IMR-90 (cell line): ENCODE measurements around the gene ARFIP1. TPM values are rescaled to one million over a fixed set of nuclear protein-coding genes. Genes with fewer than 3 reads are reported as not detected.

Experiments used
- ATAC-seq: fragments of 200-7000 bp; cut with Tn5 transposase; 2 replicates; pipeline ENCODE4 v1.9.1; 2020; ENCODE audit warnings: low read depth, mild to moderate bottlenecking, moderate library complexity
- BruUV-seq: library from RNA; stranded (reverse); fragments of 400-500 nt; replicated peaks from 2 replicates; lab custom pipeline; 2021; lab: Mats Ljungman, UMichigan
- CTCF ChIA-PET: fragments of 300-600 bp; formaldehyde crosslinking; extraction: SDS; loops from one replicate; lab custom pipeline; 2021; ENCODE audit warnings: antibody characterized with exemption; lab: Yijun Ruan, JAX
- POLR2A ChIA-PET: fragments of 300-600 bp; sonication (Branson Sonifier 250); formaldehyde crosslinking; loops from one replicate; lab custom pipeline; 2022; ENCODE audit warnings: antibody characterized with exemption; ENCODE audit not compliant: unreplicated experiment; lab: Charles Lee
- DNase-seq: peaks from one replicate; pipeline ENCODE4 v3.0.0; 2013
- H2AFZ ChIP-seq: replicated peaks from 2 replicates; pipeline ENCODE3; 2013; ENCODE audit warnings: low read length, mild to moderate bottlenecking; ENCODE audit not compliant: poor library complexity
- H2AK5ac ChIP-seq: 2 replicates; pipeline ENCODE4 v1.6.1; 2013; ENCODE audit warnings: low read depth, low read length, inconsistent platforms
- H2AK9ac ChIP-seq: replicated peaks from 2 replicates; pipeline ENCODE3; 2013; ENCODE audit warnings: mild to moderate bottlenecking, low read depth, low read length, moderate library complexity; ENCODE audit not compliant: poor library complexity
- H2BK120ac ChIP-seq: 2 replicates; pipeline ENCODE4 v1.6.1; 2013; ENCODE audit warnings: low read depth, low read length, inconsistent platforms
- H2BK15ac ChIP-seq: 3 replicates; pipeline ENCODE4 v1.6.1; 2013; ENCODE audit warnings: low read depth, low read length, inconsistent platforms
- H2BK20ac ChIP-seq: 2 replicates; pipeline ENCODE4 v1.6.1; 2013; ENCODE audit warnings: low read depth, mild to moderate bottlenecking, inconsistent platforms, low read length, moderate library complexity
- H2BK5ac ChIP-seq: 2 replicates; pipeline ENCODE4 v1.6.1; 2013; ENCODE audit warnings: mild to moderate bottlenecking, low read depth, low read length, inconsistent platforms; ENCODE audit not compliant: poor library complexity, severe bottlenecking
- H3K14ac ChIP-seq: replicated peaks from 2 replicates; pipeline ENCODE4 v1.6.1; 2013; ENCODE audit warnings: low read depth, low read length, inconsistent platforms
- H3K18ac ChIP-seq: 2 replicates; pipeline ENCODE4 v1.6.1; 2013; ENCODE audit warnings: low read depth, low read length, control low read depth
- H3K23ac ChIP-seq: 2 replicates; pipeline ENCODE4 v1.6.1; 2013; ENCODE audit warnings: low read depth, low read length, inconsistent platforms
- H3K27ac ChIP-seq: 2 replicates; pipeline ENCODE4 v1.5.1; 2013; ENCODE audit warnings: mild to moderate bottlenecking, control low read depth, low read length; ENCODE audit not compliant: insufficient read depth
- H3K27me3 ChIP-seq: 2 replicates; pipeline ENCODE4 v1.6.1; 2013; ENCODE audit warnings: low read length; ENCODE audit not compliant: control insufficient read depth, insufficient read depth
- H3K36me3 ChIP-seq: 2 replicates; pipeline ENCODE4 v1.6.1; 2013; ENCODE audit warnings: low read length, mixed read lengths; ENCODE audit not compliant: control insufficient read depth, insufficient read depth
- H3K4ac ChIP-seq: 2 replicates; pipeline ENCODE4 v1.6.1; 2013; ENCODE audit warnings: low read depth, low read length, inconsistent platforms
- H3K4me1 ChIP-seq: 2 replicates; pipeline ENCODE4 v1.6.1; 2013; ENCODE audit warnings: low read length, mixed read lengths; ENCODE audit not compliant: control insufficient read depth, insufficient read depth
- H3K4me2 ChIP-seq: 2 replicates; pipeline ENCODE4 v1.6.1; 2013; ENCODE audit warnings: low read depth, mild to moderate bottlenecking, control low read depth, low read length, moderate library complexity
- H3K4me3 ChIP-seq: 2 replicates; pipeline ENCODE4 v1.5.1; 2013; ENCODE audit warnings: low read depth, mild to moderate bottlenecking, control low read depth, low read length, moderate library complexity; ENCODE audit not compliant: insufficient read depth
- H3K56ac ChIP-seq: 2 replicates; pipeline ENCODE4 v1.6.1; 2013; ENCODE audit warnings: low read length, inconsistent platforms; ENCODE audit not compliant: insufficient read depth; ENCODE audit errors: extremely low read depth
- H3K79me1 ChIP-seq, 2 experiments: 2 replicates each; pipeline ENCODE4 v1.6.1; 2013; ENCODE audit warnings: low read length in 2 of 2, inconsistent platforms in 1 of 2, low read depth in 1 of 2
- H3K9ac ChIP-seq: 2 replicates; pipeline ENCODE4 v1.6.1; 2013; ENCODE audit warnings: low read depth, low read length, control low read depth
- H3K9me1 ChIP-seq: 2 replicates; pipeline ENCODE4 v1.6.1; 2013; ENCODE audit warnings: low read length, inconsistent platforms; ENCODE audit not compliant: insufficient read depth
- H3K9me3 ChIP-seq: 2 replicates; pipeline ENCODE4 v1.6.1; 2013; ENCODE audit warnings: low read length; ENCODE audit not compliant: control insufficient read depth, insufficient read depth
- H4K20me1 ChIP-seq: 2 replicates; pipeline ENCODE4 v1.6.1; 2013; ENCODE audit warnings: low read length, inconsistent platforms; ENCODE audit not compliant: insufficient read depth
- H4K5ac ChIP-seq: 2 replicates; pipeline ENCODE4 v1.6.1; 2013; ENCODE audit warnings: mild to moderate bottlenecking, low read depth, low read length, control low read depth
- H4K8ac ChIP-seq, 2 experiments: 2 replicates each; pipeline ENCODE4 v1.6.1; 2013; ENCODE audit warnings: low read depth in 2 of 2, low read length in 2 of 2, control low read depth in 1 of 2, inconsistent platforms in 1 of 2
- H4K91ac ChIP-seq: 2 replicates; pipeline ENCODE4 v1.6.1; 2013; ENCODE audit warnings: low read depth, low read length, inconsistent platforms; ENCODE audit not compliant: insufficient read depth
- CEBPB ChIP-seq: IDR thresholded peaks from 2 replicates; pipeline ENCODE4 v1.6.1; 2012; ENCODE audit warnings: low read depth, low read length, improper control_type of control experiment
- NFE2L2 ChIP-seq: fragments of 150-350 bp; IDR thresholded peaks from 2 replicates; pipeline ENCODE4 v1.6.1; 2016; ENCODE audit warnings: low read depth, mild to moderate bottlenecking, low read length
- WGBS, 2 experiments: methylation state at CpG; one replicate each; pipeline versions ENCODE4 v1.1.5 to v1.1.7; 2013; ENCODE audit warnings: missing lambda C conversion rate in 2 of 2; ENCODE audit not compliant: insufficient read length in 1 of 2; ENCODE audit errors: extremely low coverage in 2 of 2; 5-methylcytosine and 5-hydroxymethylcytosine counted together
- dilution Hi-C: fragments of 300-500 bp; cut with HindIII; formaldehyde crosslinking; loops from one replicate; pipeline ENCODE4 v1.14.3; 2018; ENCODE audit warnings: low sequenced_read_pairs; ENCODE audit not compliant: unreplicated experiment
- in situ Hi-C: fragments of 300-500 bp; cut with MboI; formaldehyde crosslinking; loops from 3 replicates; pipeline ENCODE4 v1.14.3; 2019; ENCODE audit warnings: low sequenced_read_pairs, inconsistent platforms, mixed read lengths
- intact Hi-C: fragments of 100-400 bp; cut with micrococcal nuclease; formaldehyde crosslinking; loops from 2 replicates; pipeline ENCODE4 v1.10.0; 2022
- polyA plus RNA-seq, 3 experiments: library from polyadenylated mRNA; depleted of rRNA; stranded (reverse); fragments of >200 nt; gene quantifications; 2 replicates each; pipeline ENCODE4 v1.2.3, GENCODE V29; 2012; ENCODE audit warnings: low replicate concordance in 1 of 3
- total RNA-seq: library from RNA; depleted of rRNA; stranded (reverse); fragments of >200 nt; gene quantifications from 2 replicates; pipeline ENCODE4 v1.2.3, GENCODE V29; 2012

Gene ARFIP1
- total and polyA plus RNA-seq, 2 of the 4 experiments (the other 2 are of a cell fraction), result 12.7 to 30.5 TPM

DNA sequence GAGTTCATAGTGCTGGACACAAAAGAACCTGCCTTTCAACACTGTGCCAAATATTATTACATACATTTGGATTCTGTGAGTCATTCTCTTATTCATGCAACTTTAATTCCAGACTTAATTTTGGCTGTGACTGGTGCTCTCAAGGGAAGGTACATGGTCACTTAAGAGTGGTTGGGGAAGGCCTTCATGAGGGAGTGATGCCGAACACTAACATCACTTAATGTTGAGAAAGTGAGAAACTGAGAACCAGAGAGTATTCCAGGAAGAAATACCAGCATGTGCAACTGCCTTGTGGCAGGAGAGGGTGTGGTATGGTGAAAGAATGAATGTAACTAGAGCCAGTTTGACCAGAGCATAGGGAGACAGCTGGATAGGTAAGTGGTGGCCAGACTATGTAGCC lies 114.9 kb downstream of the ARFIP1 start:
- Histone ChIP-seq H3K18ac (no peak overlapping the region), H3K23ac (no peak overlapping the region), H3K56ac (no peak overlapping the region), H3K79me1 (no peaks in the 10 kb centered on the region; a peak in 1 of 4 replicates), H2BK20ac (no peak overlapping the region), H4K91ac (no peak overlapping the region), H3K9me3 (no peaks in the 10 kb centered on the region), H2BK15ac (no peak overlapping the region), H2AK9ac (peak overlapping the region; percentile 55), H4K5ac (no peak overlapping the region), H3K9me1 (peaks cover 10% of the 10 kb centered on the region), H2BK120ac (no peak overlapping the region), H3K36me3 (peaks cover 5% of the 10 kb centered on the region; the same call in 1 of the 2 replicates), H3K4me1 (peaks cover 5% of the 10 kb centered on the region; the same call in 1 of the 2 replicates), H3K4me3 (no peak overlapping the region), H3K14ac (no peak overlapping the region), H2AK5ac (no peak overlapping the region), H2BK5ac (no peak overlapping the region), H3K4ac (no peak overlapping the region), H3K27me3 (no peaks in the 10 kb centered on the region), H3K4me2 (no peak overlapping the region), H2AFZ (no peak overlapping the region), H4K20me1 (no peaks in the 10 kb centered on the region), H3K9ac (no peak overlapping the region), H3K27ac (no peak overlapping the region), H4K8ac (no peak overlapping the region)
- DNase-seq (peak; percentile 63), ATAC-seq (peak; percentile 56)
- 83% methylated on average over 1 of the region's 1 CpG; no CpG with 5 or more reads in 1 of the 2 experiments for WGBS, 2 experiments
- intact Hi-C loops (loop anchor here (5.0 kb wide), 1 partner anchor 43 kb away; the partner anchor contains the start of gene FHDC1), dilution Hi-C loops (no loop called here), in situ Hi-C loops (no loop called here)
- TF ChIP-seq CEBPB (0 out of 2 replicates have a peak, but pooled peaks have one; percentile 4), NFE2L2 (no peak)
- ChIA-PET CTCF (interaction anchor here (0.6 kb wide), 1 partner anchor 29 kb away, joined by 7 read pairs; no protein-coding TSS in a partner anchor), POLR2A (no interaction called here)
- no TSS peak for BruUV-seq
